ENCODE results near the gene NKIRAS1.

DNA sequence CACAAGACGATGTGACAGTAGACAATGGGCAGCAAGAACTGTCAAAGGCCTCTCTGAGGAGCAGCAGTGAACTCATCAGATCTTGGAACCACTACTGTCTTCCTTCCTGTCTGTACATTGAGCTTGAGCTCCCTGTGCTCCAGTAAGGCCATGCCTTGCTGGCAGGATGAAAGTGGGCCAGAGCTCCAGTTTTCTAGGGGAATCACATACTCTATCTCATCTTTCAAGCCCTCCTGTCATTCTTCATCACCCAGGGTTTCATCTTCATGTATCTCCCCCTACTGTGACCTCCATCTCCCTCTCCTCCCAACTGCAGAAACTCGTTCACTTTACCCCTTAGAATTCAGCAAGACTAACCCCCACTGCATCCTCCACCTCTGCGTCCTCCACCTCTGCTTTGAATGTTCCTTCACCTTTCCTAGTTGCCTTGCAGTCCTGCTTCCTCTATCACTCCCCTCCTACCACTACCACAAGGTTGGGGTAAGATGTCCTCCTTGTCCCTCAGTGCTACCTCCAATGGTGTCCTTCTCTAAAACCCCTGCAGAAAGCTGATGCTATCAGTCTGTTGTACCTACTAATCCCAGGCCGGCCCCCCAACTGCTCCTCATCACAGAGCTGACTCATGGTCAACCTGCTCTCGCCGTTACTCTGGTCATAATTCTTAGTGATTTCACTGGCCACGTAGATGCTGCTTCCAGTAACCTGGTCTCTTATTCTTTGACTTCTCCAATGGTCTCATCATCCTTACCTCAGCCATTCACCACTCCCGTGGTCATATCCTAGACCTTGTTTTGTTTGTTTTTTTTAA lies 22.3 kb downstream of the NKIRAS1 start:
- TF ChIP-seq POLR2A (IDR thresholded peaks at IDR 0.05; ENCODE audit: low read depth, low read length) (peak; percentile 19; the same call in 1 of the 2 replicates), POLR2AphosphoS5 (IDR thresholded peaks at IDR 0.05; ENCODE audit: low read depth, low read length) (peak; percentile 43)
